SK-N-SH (cell line): ENCODE measurements around the gene SLC15A1. TPM values are rescaled to one million over a fixed set of nuclear protein-coding genes. Genes with fewer than 3 reads are reported as not detected.

Experiments used
- CTCF ChIA-PET: fragments of 300-600, 350-600 bp; formaldehyde crosslinking; extraction: SDS; loops from one replicate; lab custom pipeline; 2021; lab: Yijun Ruan, JAX
- POLR2A ChIA-PET: fragments of 350-600 bp; sonication (Branson Sonifier 250); formaldehyde crosslinking; extraction: SDS; loops from one replicate; lab custom pipeline; 2020; ENCODE audit warnings: antibody characterized with exemption, inconsistent platforms; lab: Yijun Ruan, JAX
- DNase-seq: peaks from one replicate; pipeline ENCODE4 v3.0.0; 2012
- H2AFZ ChIP-seq: fragments of 200-600 bp; sonication (generic); 2 replicates; pipeline ENCODE4 v1.8.1; 2016; ENCODE audit warnings: antibody characterized with exemption, mild to moderate bottlenecking, low read depth
- H3F3A ChIP-seq: fragments of 200-600 bp; sonication (generic); replicated peaks from 2 replicates; pipeline ENCODE3; 2016; ENCODE audit warnings: antibody characterized with exemption, mild to moderate bottlenecking; ENCODE audit not compliant: insufficient read depth
- H3K27ac ChIP-seq, 2 experiments: fragments of 200-500 bp in 1 of 2; fragments of 200-600 bp in 1 of 2; sonication (Bioruptor generic) in 1 of 2; sonication (generic), shearing (Covaris generic) in 1 of 2; 2 replicates each; pipeline versions ENCODE4 v1.5.1 to v1.6.1; 2014 to 2016; ENCODE audit warnings: low read depth in 2 of 2, inconsistent platforms in 1 of 2, low read length in 1 of 2, mild to moderate bottlenecking in 1 of 2, mixed read lengths in 1 of 2
- H3K27me3 ChIP-seq: fragments of 200-600 bp; sonication (generic), shearing (Covaris generic); 2 replicates; pipeline ENCODE4 v1.6.1; 2016; ENCODE audit warnings: mixed run types; ENCODE audit not compliant: insufficient read depth
- H3K36me3 ChIP-seq, 2 experiments: fragments of 200-500 bp in 1 of 2; fragments of 200-600 bp in 1 of 2; sonication (Bioruptor generic) in 1 of 2; sonication (generic) in 1 of 2; replicated peaks in 1 of 2; 2 replicates each; pipeline versions ENCODE3 to v1.5.1; 2014 to 2016; ENCODE audit warnings: low read length in 1 of 2, mild to moderate bottlenecking in 1 of 2; ENCODE audit not compliant: insufficient read depth in 2 of 2, control insufficient read depth in 1 of 2
- H3K4me1 ChIP-seq, 2 experiments: fragments of 200-500 bp in 1 of 2; fragments of 200-600 bp in 1 of 2; sonication (Bioruptor generic) in 1 of 2; sonication (generic), shearing (Covaris generic) in 1 of 2; 2 replicates each; pipeline versions ENCODE4 v1.5.1 to v1.6.1; 2014 to 2016; ENCODE audit warnings: low read depth in 1 of 2, low read length in 1 of 2, mixed run types in 1 of 2; ENCODE audit not compliant: insufficient read depth in 2 of 2, control insufficient read depth in 1 of 2
- H3K4me2 ChIP-seq: fragments of 200-600 bp; sonication (generic), shearing (Covaris generic); 2 replicates; pipeline ENCODE4 v1.6.1; 2017; ENCODE audit warnings: mixed run types
- H3K4me3 ChIP-seq, 2 experiments: fragments of 200-500 bp in 1 of 2; fragments of 200-600 bp in 1 of 2; sonication (Bioruptor generic) in 1 of 2; sonication (generic), shearing (Covaris generic) in 1 of 2; 2 replicates each; pipeline versions ENCODE4 v1.5.1 to v1.8.1; 2014 to 2016; ENCODE audit warnings: low read depth in 2 of 2, inconsistent platforms in 1 of 2, low read length in 1 of 2, mild to moderate bottlenecking in 1 of 2, mixed read lengths in 1 of 2, moderate library complexity in 1 of 2
- H3K79me2 ChIP-seq: fragments of 200-600 bp; sonication (generic); 2 replicates; pipeline ENCODE4 v1.8.1; 2017; ENCODE audit warnings: mild to moderate bottlenecking; ENCODE audit not compliant: insufficient read depth
- H3K9ac ChIP-seq: fragments of 200-600 bp; sonication (generic); 2 replicates; pipeline ENCODE4 v1.6.1; 2017; ENCODE audit warnings: mixed run types
- H3K9me2 ChIP-seq: fragments of 200-600 bp; sonication (generic); 2 replicates; pipeline ENCODE4 v1.6.1; 2017; ENCODE audit warnings: mixed run types
- H3K9me3 ChIP-seq: fragments of 200-600 bp; sonication (generic); 2 replicates; pipeline ENCODE4 v1.6.1; 2017; ENCODE audit warnings: mixed run types, mild to moderate bottlenecking, moderate library complexity
- H4K20me1 ChIP-seq: fragments of 200-600 bp; sonication (generic); 2 replicates; pipeline ENCODE4 v1.6.1; 2017; ENCODE audit warnings: mild to moderate bottlenecking, mixed run types; ENCODE audit not compliant: insufficient read depth
- CHD2 ChIP-seq: fragments of 150-350 bp; IDR thresholded peaks from 2 replicates; pipeline ENCODE4 v1.6.1; 2018; ENCODE audit warnings: low read length; ENCODE audit not compliant: partially characterized antibody
- CTCF ChIP-seq: fragments of 200-600 bp; sonication (generic); IDR thresholded peaks from 2 replicates; pipeline ENCODE4 v1.6.1; 2017; ENCODE audit warnings: antibody characterized with exemption, mild to moderate bottlenecking, moderate library complexity
- EZH2phosphoT487 ChIP-seq: fragments of 200-600 bp; sonication (generic); IDR thresholded peaks from 2 replicates; pipeline ENCODE4 v1.6.1; 2017; ENCODE audit warnings: low read depth, mixed run types, mild to moderate bottlenecking, antibody characterized with exemption, moderate library complexity, borderline replicate concordance
- FOXJ3 ChIP-seq: sonication (generic); formaldehyde crosslinking; IDR thresholded peaks from 2 replicates; pipeline ENCODE4 v1.5.1; 2020; ENCODE audit warnings: mild to moderate bottlenecking, missing genetic modification reagents
- GABPA ChIP-seq: IDR thresholded peaks from 2 replicates; pipeline ENCODE4 v1.4.0; 2012; ENCODE audit warnings: low read depth, mild to moderate bottlenecking
- GATA2 ChIP-seq: sonication (generic); formaldehyde crosslinking; IDR thresholded peaks from 2 replicates; pipeline ENCODE4 v1.5.0; 2020; ENCODE audit warnings: mild to moderate bottlenecking, missing genetic modification reagents
- IRF3 ChIP-seq: fragments of 150-350 bp; IDR thresholded peaks from 2 replicates; pipeline ENCODE4 v1.6.1; 2016; ENCODE audit warnings: mild to moderate bottlenecking, low read depth, low read length
- MAX ChIP-seq: IDR thresholded peaks from 2 replicates; pipeline ENCODE4 v1.4.0; 2012; ENCODE audit warnings: low read depth
- MXI1 ChIP-seq: IDR thresholded peaks from 2 replicates; pipeline ENCODE4 v1.6.1; 2012; ENCODE audit warnings: mild to moderate bottlenecking, low read depth, low read length, improper control_type of control experiment
- NRF1 ChIP-seq: IDR thresholded peaks from 2 replicates; pipeline ENCODE4 v1.6.1; 2012; ENCODE audit warnings: low read depth, mild to moderate bottlenecking, low read length
- POLR2AphosphoS5 ChIP-seq: IDR thresholded peaks from 2 replicates; pipeline ENCODE4 v1.6.1; 2012; ENCODE audit warnings: low read depth, low read length
- REST ChIP-seq: IDR thresholded peaks from 2 replicates; pipeline ENCODE4 v1.6.1; 2012; ENCODE audit warnings: mild to moderate bottlenecking, low read depth, low read length, moderate library complexity
- RFX5 ChIP-seq: IDR thresholded peaks from 2 replicates; pipeline ENCODE4 v1.6.1; 2012; ENCODE audit warnings: mild to moderate bottlenecking, improper control_type of control experiment, low read length
- TAF1 ChIP-seq: IDR thresholded peaks from 2 replicates; pipeline ENCODE4 v1.6.1; 2012; ENCODE audit warnings: low read depth, mild to moderate bottlenecking, low read length, moderate library complexity, borderline replicate concordance
- TCF12 ChIP-seq: IDR thresholded peaks from 2 replicates; pipeline ENCODE4 v1.4.0; 2012
- USF1 ChIP-seq: IDR thresholded peaks from 2 replicates; pipeline ENCODE4 v1.4.0; 2012; ENCODE audit warnings: low read depth, borderline replicate concordance
- YY1 ChIP-seq: IDR thresholded peaks from 2 replicates; pipeline ENCODE4 v1.4.0; 2012; ENCODE audit warnings: low read depth, mild to moderate bottlenecking
- ZBTB33 ChIP-seq: IDR thresholded peaks from 2 replicates; pipeline ENCODE4 v1.4.0; 2012; ENCODE audit warnings: low read depth, borderline replicate concordance
- WGBS: methylation state at CpG from one replicate; pipeline ENCODE4 v1.1.6; 2017; ENCODE audit warnings: low lambda C conversion rate; 5-methylcytosine and 5-hydroxymethylcytosine counted together
- polyA plus RNA-seq, 3 experiments: library from polyadenylated mRNA; depleted of rRNA; stranded (reverse); fragments of >200 nt; gene quantifications; 2 replicates each; pipeline ENCODE4 v1.2.3, GENCODE V29; 2012

Gene SLC15A1
- polyA plus RNA-seq, 1 of the 3 experiments (the other 2 are of a cell fraction) = not detected

GRCh38 chr13:98648141-98648540, 104.3 kb downstream of the SLC15A1 start:
- Histone ChIP-seq H3K27ac (no peak overlapping the region), H3K9me3 (no peaks in the 10 kb centered on the region), H3K9ac (no peak overlapping the region), H4K20me1 (no peaks in the 10 kb centered on the region), H2AFZ (no peak overlapping the region), H3K79me2 (no peaks in the 10 kb centered on the region), H3K9me2 (no peaks in the 10 kb centered on the region), H3K4me2 (no peak overlapping the region), H3K4me1 (no peaks in the 10 kb centered on the region), H3K27me3 (no peaks in the 10 kb centered on the region; the same call in 1 of the 2 replicates), H3K36me3 (no peaks in the 10 kb centered on the region), H3K4me3 (no peak overlapping the region), H3F3A (no peaks in the 10 kb centered on the region)
- ChIA-PET POLR2A (no interaction called here), CTCF (interaction anchor here (1.0 to 10.6 kb wide), 2 partner anchors 25 to 200 kb away, joined by 4 to 164 read pairs; no protein-coding TSS in a partner anchor)
- TF ChIP-seq TAF1 = no peak
- TF ChIP-seq REST = no peak
- TF ChIP-seq GABPA = no peak
- no peak for TF ChIP-seq USF1
- TF ChIP-seq NRF1 = no peak
- no peak for TF ChIP-seq TCF12
- TF ChIP-seq MXI1 = no peak
- no peak for TF ChIP-seq FOXJ3 (CRISPR knock-in tag)
- TF ChIP-seq GATA2 (CRISPR knock-in tag) = no peak
- TF ChIP-seq CHD2 = no peak
- TF ChIP-seq POLR2AphosphoS5 = no peak
- no peak for TF ChIP-seq YY1
- no peak for TF ChIP-seq EZH2phosphoT487
- TF ChIP-seq RFX5 = no peak
- no peak for TF ChIP-seq IRF3
- no peak for TF ChIP-seq MAX
- TF ChIP-seq CTCF = no peak
- TF ChIP-seq ZBTB33 = no peak
- WGBS = 53% methylated on average over 2 of the region's 2 CpGs
- no peak for DNase-seq
